MM.1S (cell line): Measurements from ENCODE around the gene KLC1.

ENCODE experiments used
- CTCF ChIP-seq: fragments of 300-600 bp; sonication (generic); IDR thresholded peaks from 2 replicates; pipeline ENCODE4 v1.5.1; 2016; ENCODE audit warnings: antibody characterized with exemption, low read length, mixed read lengths
- EZH2 ChIP-seq: fragments of 300-600 bp; sonication (generic); optimal IDR thresholded peaks from 2 replicates; pipeline ENCODE3; 2017; ENCODE audit warnings: low read depth, mild to moderate bottlenecking, antibody characterized with exemption, low read length, mixed read lengths
- EZH2phosphoT487 ChIP-seq: fragments of 300-600 bp; sonication (generic); IDR thresholded peaks from 2 replicates; pipeline ENCODE4 v1.6.1; 2018; ENCODE audit warnings: antibody characterized with exemption, low read length

GRCh38 chr14:103688441-103688840 lies 59.4 kb downstream of the KLC1 start:
- TF ChIP-seq CTCF (no peak), EZH2phosphoT487 (no peak), EZH2 (no peak)
